Measurements from ENCODE around the gene RBMY1A1.
"Not testable (repeated sequence)": the region's sequence is repeated elsewhere in the genome, so short reads cannot be mapped to it uniquely, and the experiment has no call there.

Gene RBMY1A1

DNA sequence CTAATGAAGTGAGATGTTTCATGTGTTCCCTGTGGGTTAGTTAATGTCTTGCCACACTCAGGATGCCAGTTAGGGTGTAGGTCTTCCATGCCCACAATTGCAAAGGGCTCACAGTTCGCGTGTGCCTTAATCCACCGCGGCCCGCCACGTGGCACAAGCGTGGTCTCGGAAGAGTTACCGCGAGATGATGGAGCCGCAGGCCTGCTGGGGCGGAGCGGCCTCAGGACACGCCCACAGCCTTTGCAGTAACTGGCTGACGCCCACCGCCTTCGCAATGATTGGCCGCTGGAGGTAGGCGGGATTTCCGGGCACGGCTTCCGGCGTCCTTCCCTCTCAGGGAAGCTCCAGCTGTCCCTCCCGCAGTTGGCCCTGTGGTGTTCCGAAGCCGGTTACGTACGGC lies at the start of gene RBMY1A1:
RBMY1A1 (plus strand) TSS at position 301 of the 400 bp plus-strand sequence. CDS start 2,013 bp downstream, outside the sequence.
- DNase-seq: not testable (repeated sequence)

DNA sequence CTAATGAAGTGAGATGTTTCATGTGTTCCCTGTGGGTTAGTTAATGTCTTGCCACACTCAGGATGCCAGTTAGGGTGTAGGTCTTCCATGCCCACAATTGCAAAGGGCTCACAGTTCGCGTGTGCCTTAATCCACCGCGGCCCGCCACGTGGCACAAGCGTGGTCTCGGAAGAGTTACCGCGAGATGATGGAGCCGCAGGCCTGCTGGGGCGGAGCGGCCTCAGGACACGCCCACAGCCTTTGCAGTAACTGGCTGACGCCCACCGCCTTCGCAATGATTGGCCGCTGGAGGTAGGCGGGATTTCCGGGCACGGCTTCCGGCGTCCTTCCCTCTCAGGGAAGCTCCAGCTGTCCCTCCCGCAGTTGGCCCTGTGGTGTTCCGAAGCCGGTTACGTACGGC lies 23.6 kb upstream of the RBMY1A1 start, which contains the start of gene RBMY1B:
RBMY1B (plus strand) TSS at position 301 of the 400 bp plus-strand sequence. CDS start 2,013 bp downstream, outside the sequence.
- DNase-seq: not testable (repeated sequence)

DNA sequence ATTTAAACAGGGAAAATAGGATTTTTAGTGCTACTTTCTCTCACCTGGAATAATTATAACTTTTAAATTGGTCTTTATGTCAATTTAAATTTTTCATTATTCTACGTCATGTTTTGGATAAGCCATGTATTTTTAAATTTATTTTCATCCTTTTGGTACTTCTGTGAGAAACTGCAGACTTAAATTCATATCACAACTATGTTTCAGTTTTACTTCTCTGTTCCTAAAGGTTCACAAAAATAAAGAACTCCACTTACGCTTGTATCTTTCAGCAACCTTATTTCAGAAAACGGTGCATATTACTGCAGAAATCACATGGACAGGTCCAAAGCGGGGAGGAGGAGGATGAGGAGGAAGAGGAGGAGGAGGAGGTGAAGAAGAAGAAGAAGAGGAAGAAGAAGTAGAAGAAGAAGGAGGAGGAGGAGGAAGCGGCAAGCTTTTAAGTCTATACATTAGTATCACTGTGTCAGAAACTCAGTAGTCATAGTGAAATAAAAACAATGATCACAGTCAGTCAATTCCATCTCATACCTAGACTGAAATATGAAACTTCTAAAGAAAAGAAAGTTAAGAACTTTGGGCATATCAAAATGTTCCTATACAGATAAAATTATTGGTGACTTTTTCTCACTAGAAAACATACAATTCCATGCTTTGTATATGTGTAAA lies 24.8 kb downstream of the RBMY1A1 start:
- not testable (repeated sequence) for DNase-seq

DNA sequence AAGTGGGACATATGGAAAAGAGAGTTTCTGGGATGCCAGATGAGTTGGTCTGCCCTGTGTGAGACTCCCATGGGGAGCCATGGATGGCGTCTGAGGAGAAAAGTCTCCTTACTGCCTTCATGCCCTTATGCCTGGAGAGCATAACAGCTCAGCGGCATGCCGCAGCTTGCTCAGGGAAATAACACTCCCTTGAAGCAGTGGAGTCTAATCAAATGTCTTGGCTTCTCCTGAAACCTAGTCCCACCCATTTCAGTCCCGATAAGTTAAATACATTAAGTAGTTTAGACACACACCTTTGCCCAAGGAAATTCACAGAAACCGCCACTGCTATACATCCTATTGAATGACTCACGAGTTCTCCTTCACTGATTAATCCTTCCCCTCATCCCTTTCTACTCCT lies 50.8 kb downstream of the RBMY1A1 start:
- DNase-seq: no peak

DNA sequence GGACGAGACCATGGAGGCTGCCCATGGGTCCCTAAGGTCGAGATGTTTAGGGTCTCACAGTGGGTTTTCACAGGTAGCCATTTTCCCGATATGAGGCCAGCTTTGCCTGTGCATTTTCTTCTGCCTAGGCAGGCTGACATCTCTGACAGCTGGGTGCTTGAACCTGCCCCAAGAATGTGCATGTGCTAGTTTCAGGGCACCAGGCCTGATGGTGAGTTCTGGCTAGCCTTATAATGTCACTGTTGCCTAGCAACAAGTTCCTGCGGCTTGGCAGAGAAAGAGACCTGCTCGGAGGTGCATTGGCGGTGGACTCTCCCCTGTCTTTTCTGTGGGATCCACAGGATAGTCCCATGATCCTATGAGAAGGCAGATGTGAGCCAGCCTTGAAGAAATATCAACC lies 51.8 kb downstream of the RBMY1A1 start:
- not testable (repeated sequence) for DNase-seq

DNA sequence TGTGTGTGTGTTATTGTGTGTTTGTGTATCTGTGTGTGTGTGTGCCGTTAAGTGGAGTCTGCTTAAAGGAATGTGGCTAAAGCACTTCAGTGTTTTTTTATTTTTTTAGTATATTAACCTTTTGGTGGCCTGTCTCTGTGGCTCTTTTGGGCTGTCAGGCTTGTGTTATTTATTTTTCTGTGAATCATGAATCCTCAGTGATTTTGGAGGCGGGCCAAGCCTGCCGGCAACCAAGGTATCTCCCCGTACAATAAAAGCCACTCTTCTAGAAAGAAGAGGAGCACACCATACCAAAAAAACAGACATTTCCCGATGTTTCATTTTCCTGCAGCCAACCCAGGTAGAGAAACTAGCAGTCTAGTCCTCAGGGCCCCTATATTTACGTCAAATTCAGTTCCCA lies 57.4 kb downstream of the RBMY1A1 start:
- no peak for DNase-seq

DNA sequence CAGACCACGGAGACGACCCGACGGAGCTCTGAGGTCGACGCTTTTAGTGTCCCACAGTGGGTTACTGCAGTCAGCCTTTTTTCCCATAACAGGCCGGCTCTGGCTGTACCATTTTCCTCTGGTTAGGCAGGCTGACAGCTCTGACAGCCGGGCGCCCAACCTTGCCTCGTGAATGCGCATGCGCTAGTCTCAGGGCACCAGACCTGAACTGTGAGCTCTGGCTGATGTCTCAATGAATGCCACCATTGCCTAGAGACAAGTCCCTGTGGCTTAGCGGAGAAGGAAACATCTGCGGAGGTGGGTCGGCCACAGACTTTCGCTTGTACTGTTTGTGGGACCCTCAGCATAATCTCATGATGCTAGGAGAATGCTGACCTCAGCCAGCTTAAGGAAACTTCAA lies 61.6 kb downstream of the RBMY1A1 start:
- not testable (repeated sequence) for DNase-seq

Data from RPMI8226 (cell line).